Peyer's patch (tissue), 4 donors: Measurements from ENCODE around the gene SOHLH2.

Experiments used
- POLR2A ChIP-seq, 2 donors: fragments of 450-650 bp; IDR thresholded peaks; one replicate each; pipeline ENCODE4 v1.5.1; 2017; ENCODE audit warnings: antibody characterized with exemption in 2 of 2, mild to moderate bottlenecking in 2 of 2, moderate library complexity in 2 of 2
- TF ChIP-seq, protein P1 (sequence below), 6 experiments: fragments of 450-650 bp in 4 of 6; fragments of 200-600 bp in 2 of 6; sonication (generic) in 1 of 6; IDR thresholded peaks; one replicate each; pipeline ENCODE4 v1.5.1; 2017 to 2019; ENCODE audit warnings: antibody characterized with exemption in 6 of 6, mild to moderate bottlenecking in 3 of 6, moderate library complexity in 1 of 6

DNA sequence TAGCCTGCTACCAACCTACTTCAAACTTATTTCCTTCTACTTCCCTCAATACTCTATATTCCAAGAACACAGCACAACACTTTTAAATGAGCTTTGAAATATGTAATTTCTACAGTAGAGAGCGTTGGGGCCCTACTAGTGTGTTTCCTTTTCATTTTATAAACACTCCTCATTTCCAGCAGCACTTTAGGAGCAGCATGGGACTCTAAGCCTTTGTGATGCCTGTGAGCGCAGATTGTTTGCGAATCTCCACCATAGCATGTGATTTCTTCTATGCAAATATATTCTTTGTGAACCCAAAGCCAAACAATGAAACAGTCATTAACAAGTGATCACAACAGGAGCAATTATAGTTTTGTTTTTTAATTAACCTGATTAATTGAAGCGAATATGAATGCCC, 3.6 kb downstream of the SOHLH2 start:
- TF ChIP-seq, protein P1, sequence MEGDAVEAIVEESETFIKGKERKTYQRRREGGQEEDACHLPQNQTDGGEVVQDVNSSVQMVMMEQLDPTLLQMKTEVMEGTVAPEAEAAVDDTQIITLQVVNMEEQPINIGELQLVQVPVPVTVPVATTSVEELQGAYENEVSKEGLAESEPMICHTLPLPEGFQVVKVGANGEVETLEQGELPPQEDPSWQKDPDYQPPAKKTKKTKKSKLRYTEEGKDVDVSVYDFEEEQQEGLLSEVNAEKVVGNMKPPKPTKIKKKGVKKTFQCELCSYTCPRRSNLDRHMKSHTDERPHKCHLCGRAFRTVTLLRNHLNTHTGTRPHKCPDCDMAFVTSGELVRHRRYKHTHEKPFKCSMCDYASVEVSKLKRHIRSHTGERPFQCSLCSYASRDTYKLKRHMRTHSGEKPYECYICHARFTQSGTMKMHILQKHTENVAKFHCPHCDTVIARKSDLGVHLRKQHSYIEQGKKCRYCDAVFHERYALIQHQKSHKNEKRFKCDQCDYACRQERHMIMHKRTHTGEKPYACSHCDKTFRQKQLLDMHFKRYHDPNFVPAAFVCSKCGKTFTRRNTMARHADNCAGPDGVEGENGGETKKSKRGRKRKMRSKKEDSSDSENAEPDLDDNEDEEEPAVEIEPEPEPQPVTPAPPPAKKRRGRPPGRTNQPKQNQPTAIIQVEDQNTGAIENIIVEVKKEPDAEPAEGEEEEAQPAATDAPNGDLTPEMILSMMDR (IDR thresholded peaks at IDR 0.05), result no peak
- TF ChIP-seq POLR2A (IDR thresholded peaks at IDR 0.05), result no peak
